ENCODE data around the gene NPW.

- TF ChIP-seq CTCF (IDR thresholded peaks at IDR 0.05; ENCODE audit: extremely low read depth in 1 of 2, insufficient read depth in 1 of 2, low read depth in 1 of 2, low read length in 2 of 2) (no peak), POLR2AphosphoS5 (IDR thresholded peaks at IDR 0.05; ENCODE audit: insufficient read depth, low read depth, low read length) (no peak), POLR2A (IDR thresholded peaks at IDR 0.05; ENCODE audit: low read depth, low read length) (no peak), JUN (IDR thresholded peaks at IDR 0.05; ENCODE audit: borderline replicate concordance, insufficient read depth, insufficient read length, low read depth) (no peak), EZH2 (IDR thresholded peaks at IDR 0.05; ENCODE audit: borderline replicate concordance, low read depth, low read length, severe bottlenecking) (peak; percentile 30), MYC (IDR thresholded peaks at IDR 0.05; ENCODE audit: low read depth, low read length) (no peak)
These were observed 591 bp downstream of the NPW start for GRCh38 chr16:2019921-2020831.
